Erythroblast (primary cell): ENCODE measurements around the gene FSHR.

Experiments used
- GATA1 ChIP-seq: IDR thresholded peaks from 2 replicates; pipeline ENCODE4 v1.6.1; 2011; ENCODE audit warnings: low read depth, mild to moderate bottlenecking, control low read depth, low read length, moderate library complexity
- POLR2A ChIP-seq: IDR thresholded peaks from 2 replicates; pipeline ENCODE4 v1.6.1; 2011; ENCODE audit warnings: mild to moderate bottlenecking, low read length

DNA sequence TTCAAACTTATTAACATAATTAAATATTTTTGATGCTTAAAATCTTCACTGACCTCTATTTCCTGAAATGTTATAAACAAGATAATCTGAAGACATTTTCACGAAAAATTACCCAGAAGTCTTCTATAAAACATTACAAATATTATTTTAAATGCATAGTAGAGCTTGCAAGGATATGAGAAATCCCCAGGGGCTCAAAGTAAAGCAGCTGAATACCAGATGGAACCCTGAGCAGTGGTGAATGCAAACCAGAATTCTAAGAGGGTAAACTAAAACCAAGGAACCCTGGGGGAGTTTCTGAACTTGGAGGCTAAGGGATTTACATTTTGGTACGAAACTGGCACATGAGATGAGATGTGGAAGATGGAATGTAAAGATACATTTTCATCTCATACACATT lies 83.6 kb downstream of the FSHR start:
- TF ChIP-seq POLR2A (no peak), GATA1 (no peak)
